HG03521 (cell line): Measurements from ENCODE around the gene RACGAP1.

Source experiments
- ATAC-seq: cut with Tn5 transposase; IDR thresholded peaks from one replicate; pipeline ENCODE4 v1.9.1; 2021; ENCODE audit warnings: mild to moderate bottlenecking, moderate library complexity; ENCODE audit not compliant: unreplicated experiment

The RACGAP1 gene

DNA sequence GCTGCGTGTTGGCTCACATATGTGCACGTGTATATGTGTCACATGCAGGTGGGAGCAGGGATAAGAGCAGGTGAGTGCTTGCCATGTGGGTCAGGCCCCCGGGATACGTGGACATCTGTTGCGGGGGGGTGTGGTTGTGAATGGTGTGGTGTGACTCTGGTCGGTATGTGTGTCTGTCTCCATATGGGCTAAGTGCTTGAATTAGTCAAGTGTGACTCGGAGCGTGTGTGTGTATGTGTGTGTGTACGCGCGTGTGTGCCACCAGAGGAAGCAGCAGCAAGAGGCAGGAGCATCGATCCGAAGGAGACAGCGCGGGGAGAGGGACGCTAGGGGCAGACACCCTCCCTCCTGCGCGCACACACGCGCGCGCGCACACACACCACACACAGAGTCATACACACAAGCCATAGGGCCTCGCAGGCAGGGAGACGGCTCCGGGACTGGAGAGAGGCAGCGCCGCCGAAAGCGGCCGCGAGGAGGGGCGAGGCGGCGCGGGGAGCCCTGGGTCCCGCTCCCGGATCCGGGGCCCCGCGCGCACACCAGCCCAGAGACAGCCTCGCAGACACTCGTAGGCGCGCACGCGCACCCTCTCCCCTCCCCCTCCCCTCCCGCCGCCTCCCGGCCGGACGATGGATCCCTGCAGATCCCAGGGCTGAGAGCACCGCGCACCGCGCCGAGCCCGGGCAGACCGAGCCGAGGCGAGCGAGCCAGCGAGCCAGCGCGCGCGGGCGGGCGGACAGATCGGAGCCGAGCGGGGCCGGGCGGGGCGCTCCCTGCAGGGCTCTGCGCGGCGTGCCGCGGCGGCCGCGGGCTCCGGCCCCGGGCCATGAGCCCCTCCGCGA is 31.9 kb upstream of the RACGAP1 start, which contains the start of gene ASIC1:
ASIC1 (plus strand) TSS at position 597 of the 842 bp plus-strand sequence. CDS start 1,171 bp downstream, outside the sequence.
- ATAC-seq: no peak

GRCh38 chr12:50056639-50056976 is 31.3 kb upstream of the RACGAP1 start:
- no peak for ATAC-seq

- ATAC-seq: no peak
Observed at GRCh38 chr12:50055831-50056638, 30.7 kb upstream of the RACGAP1 start.

DNA sequence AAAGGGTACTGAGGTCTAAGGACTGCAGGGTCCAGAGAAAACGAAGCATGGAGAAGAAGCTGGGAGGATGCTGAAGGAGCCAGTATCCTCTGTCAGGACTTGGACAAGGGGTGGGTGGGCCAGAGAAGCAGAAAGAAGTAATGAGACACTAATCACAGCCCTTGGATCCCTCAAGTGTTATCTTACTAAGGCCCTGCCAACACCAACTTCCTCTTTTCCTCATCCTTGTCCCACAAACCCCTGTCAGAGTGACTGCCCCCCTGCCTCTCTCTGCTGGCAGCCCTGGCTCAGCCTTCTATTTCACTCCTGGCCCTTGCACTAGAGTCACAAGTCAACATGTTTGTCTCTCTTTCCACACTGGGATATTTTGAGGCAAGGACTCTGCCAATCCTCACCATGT is 28.3 kb upstream of the RACGAP1 start:
- ATAC-seq: no peak

DNA sequence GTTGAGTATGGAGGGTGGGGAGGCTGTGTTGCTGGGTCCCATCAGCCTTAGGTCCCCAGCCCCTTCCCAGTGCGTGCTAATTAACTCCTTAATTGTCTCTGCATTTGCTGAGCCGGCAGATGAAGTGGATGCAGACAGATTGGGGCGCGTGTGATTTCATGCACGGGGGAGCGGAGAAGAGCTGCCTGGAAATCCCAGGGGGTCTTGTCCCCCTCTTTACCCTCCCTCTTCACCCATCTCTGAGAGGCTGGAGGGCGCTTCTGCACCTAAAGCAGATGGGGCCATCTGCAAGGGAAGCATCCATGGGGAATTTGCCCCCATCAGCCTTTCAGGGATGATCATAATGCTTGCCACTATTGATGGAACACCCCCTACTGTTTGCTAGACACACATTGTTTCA is 27.7 kb upstream of the RACGAP1 start:
- no peak for ATAC-seq

DNA sequence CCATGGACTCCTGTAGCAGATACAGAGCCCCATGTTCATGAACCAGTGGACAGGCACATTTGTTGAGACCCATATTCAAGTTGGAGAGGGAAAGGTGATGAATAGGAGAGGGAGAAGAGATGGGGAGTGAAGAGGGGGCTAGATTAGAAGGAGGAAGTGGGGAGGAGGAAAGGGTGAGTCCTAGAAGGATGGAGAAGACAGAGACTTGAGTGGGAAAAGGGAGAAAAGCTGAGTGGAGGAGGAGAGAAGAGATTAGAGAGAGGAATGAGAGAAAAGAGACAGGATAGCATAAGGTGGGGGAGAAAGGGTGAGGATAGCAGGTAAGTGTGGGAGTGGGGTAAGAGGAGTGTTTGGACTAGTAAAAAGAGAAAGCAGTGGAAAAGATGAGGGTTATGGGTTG is 27.2 kb upstream of the RACGAP1 start:
- ATAC-seq: no peak

DNA sequence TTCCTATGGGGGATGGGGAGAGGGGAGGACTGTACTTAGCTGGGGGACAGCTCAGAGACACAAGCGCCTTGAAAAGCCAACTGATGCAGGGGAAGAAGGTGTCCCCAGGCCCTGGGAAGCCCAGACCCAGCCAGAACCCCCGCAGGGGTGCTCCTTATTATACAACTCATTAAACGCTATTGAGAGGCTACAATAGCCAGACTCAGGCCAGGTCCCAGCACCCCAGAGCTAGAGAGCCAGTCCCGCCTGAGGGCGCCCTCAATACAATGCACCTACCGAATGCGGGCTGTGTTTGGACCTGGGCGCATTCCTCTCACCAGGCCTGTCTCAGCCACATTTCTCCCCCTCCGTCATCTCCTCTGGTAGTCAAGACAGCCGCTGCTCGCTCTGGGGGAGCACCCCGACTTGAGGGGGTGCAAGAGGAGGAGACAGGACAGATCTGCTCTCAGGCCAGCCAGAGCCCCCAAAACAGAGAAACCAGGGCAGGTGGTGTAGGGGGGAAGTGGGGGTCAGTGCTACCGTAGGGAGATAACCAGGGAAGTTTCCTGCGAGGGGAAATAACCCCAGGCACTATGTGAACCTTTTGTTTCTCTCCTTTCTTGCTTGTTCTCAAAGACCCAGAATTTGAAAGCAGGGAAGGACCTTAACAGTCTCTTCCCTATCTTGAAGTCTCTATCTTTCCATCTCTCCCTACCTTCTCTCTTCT is 26.0 kb upstream of the RACGAP1 start:
- no peak for ATAC-seq

- ATAC-seq: no peak
Observed at GRCh38 chr12:50050410-50051098, 25.3 kb upstream of the RACGAP1 start.

- no peak for ATAC-seq
Observed at GRCh38 chr12:50050119-50050385, 24.8 kb upstream of the RACGAP1 start.

DNA sequence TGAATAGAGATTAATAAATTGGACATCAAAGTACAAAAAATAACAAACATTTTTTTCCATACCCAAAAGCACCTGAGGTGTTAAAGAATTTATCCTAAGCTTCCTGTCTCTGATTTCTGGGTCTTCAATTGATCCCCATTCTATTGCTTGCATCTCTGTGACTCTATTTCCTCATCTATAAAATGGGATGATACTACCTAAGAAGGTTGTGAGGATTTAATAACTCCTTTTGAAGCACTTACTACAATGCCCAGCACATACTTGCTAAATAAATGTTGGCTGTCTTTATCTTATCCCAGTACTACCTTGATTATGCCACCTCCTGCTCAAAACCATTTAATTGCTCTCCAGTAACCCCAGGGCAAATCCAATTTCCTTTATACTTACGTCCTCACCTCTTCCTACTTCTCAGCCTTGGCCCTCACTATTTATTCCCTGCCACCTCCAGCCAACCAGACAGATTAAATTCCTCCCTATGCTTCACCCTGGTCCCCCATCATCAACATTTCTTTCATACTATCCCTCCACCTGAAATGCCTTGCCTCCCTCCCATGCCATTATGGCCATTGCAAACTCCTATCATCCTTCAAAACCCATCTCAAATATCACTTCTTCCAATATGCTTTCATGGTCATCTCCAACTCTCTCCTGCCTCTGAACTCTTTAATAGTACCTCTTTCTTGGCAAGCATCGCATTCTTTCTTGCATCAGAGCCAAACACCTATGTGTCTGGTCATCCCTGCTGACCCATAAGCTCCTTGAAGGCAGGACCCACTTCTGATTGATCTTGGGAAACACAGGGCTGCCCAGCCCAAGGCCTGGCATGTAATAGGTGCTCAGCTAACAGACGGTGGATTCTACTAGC is 24.2 kb upstream of the RACGAP1 start:
- ATAC-seq: no peak

DNA sequence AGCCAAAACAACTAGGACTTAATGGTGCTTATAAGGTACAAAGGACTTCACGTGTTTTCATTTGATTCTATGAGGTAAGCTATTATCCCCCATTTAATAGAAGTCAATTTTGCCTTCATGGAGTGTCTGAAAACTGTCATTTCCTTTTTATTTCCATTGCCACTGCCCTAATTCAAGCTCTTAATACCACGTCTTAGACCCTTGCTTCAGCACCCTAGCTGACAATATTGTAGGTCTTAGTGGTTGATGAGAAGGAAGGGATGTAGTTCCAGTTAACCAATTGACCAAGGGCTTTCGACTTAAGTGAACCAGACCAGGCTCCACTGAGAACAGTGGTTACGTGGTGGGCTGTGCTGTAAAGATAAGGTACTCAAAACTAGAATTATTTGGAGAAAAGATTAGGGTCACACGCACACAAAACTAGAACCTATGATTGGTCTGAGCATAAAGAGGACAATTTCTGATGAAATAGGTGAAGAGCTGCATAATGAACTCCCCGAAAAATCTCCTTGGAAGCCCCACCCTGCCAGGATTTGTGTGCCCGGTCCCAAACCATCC is 22.5 kb upstream of the RACGAP1 start:
- no peak for ATAC-seq

- ATAC-seq: no peak
Observed at GRCh38 chr12:50043854-50044253, 18.6 kb upstream of the RACGAP1 start.

DNA sequence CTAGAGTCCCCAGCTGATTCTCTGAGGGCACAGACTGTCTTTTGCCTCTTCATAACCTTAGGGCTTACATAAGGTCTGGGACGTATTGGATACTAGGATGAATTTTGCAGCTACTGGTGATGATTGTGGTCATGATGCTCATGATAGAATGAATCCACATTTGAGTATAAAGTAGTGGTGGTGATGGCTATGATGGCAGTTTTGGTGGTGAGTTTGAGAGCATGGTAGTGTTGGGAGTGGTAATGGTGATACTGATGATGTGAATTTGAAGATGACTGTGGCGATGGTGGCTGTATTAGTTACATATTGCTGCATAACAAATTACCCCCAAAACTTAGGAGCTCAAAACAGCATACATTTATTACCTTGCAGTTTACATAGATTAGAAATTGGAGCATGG is 18.0 kb upstream of the RACGAP1 start:
- ATAC-seq: no peak

GRCh38 chr12:50042693-50043092 is 17.4 kb upstream of the RACGAP1 start:
- no peak for ATAC-seq

DNA sequence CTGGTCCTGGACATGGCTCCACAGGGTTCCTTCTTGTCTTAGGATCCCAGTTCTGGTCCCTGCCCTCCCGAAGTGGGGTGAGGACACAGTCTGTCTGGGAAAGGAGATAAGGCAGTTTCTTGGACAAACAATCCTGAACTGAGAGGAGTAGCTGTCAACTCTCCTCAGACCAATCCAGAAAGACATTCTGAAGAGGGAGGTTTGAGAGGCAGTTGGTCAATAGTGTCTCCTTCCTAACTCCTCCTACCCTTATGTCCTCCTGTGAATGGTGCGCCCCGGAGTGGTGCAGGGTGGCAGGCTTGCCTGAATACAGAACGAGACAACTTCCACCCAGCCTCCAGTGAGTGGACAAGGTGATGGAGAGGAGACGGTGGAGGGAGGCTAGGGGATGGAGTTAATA is 16.7 kb upstream of the RACGAP1 start:
- no peak for ATAC-seq

DNA sequence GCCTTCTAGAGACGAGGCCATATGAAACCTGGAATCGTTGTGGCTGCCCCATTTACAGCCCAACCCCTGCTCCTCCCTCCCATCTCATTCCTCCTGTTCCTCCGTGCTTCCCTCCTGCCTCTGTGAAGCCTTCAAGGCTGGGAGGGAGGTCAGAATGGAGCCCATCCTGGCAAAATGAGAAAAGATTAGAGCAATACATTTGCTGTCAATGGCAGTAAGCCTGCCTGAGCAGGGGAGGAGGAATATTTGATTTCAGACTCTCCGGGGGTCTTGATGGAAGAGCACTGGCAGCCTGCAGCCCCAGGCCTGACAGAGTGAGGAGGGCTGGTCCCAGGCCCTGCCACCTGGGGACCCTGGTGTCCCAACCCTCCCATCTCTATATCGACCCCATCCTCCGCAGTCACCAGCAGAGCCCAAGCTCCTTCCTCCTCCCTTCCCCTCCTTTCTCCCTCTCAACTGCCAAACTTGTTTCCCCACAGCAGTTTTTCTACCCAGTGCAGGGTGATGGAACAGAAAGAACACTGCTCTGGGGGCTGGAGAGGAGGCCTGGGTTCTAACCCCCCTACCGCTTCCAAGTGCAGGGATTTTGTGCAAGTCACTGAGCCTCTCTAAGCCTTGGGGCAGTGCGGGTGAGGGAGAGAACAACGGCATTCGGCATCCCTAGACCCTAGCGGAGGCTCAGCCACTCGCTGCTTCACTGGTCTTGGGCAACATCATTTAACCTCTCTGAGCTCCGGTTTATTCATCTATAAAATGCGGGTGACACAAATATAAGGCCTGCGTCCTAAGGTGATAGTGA is 16.0 kb upstream of the RACGAP1 start:
- ATAC-seq: no peak

GRCh38 chr12:50040657-50041056 is 15.4 kb upstream of the RACGAP1 start:
- ATAC-seq: no peak

DNA sequence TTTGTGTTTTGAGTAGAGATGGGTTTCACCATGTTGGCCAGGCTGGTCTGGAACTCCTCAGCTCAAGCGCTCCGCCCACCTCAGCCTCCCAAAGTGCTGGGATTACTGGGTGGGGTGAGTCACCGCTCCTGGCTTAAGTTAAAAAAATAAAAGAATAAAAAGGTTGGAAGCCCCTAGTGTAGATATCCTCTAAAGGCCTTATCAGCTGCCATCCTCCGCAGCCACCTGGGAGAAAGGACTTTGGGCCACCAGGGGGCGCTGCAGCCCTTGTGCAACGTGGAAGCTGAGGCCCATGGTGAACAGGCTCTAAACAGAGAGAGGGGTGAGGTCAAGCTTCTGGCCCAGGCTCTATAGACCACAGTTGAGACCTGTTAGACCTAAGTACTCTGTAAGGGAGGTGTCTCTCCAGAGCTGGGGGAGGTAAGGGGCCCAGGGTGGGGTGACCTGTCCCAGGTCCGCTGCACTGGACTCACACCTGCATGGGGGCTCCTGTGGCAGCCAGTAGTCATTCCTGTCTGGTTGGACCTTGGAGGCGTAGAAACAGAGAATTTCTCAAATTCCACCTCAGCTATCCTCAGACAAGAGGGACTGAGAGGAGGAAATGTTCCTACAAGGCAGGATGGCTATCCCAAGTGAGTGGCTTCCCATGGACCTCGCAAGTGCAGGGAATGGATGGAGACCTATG is 14.0 kb upstream of the RACGAP1 start:
- ATAC-seq: no peak

DNA sequence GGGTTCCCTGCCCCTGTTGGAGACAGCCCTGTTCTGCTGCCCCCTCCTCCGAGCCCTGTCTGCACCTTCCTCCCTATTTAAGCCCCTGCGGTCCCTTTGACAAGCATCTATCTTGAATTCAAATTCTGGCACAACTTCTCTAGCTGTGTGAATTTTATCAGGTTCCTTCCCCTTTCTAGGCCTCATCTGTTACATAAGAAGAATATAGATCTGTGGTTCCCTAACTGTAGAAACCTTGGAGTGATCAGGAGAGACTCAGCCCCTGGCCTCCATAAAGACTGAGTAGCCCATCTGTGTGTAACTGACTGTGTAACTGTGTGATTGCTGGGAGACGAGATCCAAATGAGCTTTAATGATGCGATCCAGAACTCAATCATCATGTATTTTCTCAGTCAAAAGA is 13.0 kb upstream of the RACGAP1 start:
- ATAC-seq: no peak
